ENCODE measurements around the gene GUCY1A2.

GRCh38 chr11:107006076-107006833, 12.0 kb downstream of the GUCY1A2 start:
- TF ChIP-seq POLR2A (IDR thresholded peaks at IDR 0.05; ENCODE audit: low read depth) (no peak), CTCF (IDR thresholded peaks at IDR 0.05) (no peak), POLR2AphosphoS5 (IDR thresholded peaks at IDR 0.05) (no peak)
